Stimulated activated CD8-positive, alpha-beta memory T cell treated with anti-CD3 and anti-CD28 coated beads, Interleukin-15, amount 100 ng/mL, for 24 hours (primary cell): ENCODE measurements around the gene FGR.

ENCODE experiments used
- DNase-seq: peaks from one replicate; pipeline ENCODE4 v3.0.0-alpha.2; 2020; ENCODE audit warnings: low read depth

The FGR gene

DNA sequence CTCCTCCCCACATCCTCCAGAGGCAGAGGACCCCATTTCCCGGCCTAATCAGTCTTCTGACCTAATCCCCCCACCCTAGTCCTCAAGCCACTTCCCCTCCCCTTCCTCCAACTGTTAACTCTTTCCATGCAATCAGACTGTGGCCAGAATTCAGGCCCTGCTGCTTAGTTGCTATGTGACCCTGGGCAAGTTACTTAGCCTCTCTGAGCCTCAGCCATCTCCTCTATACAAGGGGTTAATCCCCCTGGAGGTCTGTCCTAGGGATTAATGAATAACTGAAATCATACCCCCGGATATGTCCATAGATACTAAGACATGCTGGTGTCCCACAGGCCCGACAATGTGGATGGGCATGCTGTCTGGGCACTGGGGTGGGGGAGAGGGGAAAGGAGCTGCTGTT, 49.3 kb downstream of the FGR start:
- DNase-seq = no peak

DNA sequence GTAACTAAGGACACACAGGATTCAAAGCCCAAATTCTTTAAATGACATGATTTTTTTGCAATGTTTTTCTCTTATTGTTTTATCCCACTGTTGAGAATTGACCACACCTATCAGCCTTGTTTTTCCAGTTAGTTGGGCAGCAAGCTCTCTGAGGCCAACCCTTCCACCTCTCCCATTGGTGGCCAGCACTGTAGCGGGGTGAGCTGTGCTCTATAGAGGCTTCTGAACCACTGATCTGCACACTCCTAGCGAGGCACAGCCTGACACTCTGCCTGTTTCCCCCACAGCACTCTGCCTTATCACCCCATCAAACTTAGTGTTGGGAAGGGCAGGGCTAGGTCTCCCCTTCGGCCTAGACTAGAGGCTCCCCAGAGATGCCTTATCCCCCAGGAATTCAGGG, 50.5 kb downstream of the FGR start:
- DNase-seq = no peak

DNA sequence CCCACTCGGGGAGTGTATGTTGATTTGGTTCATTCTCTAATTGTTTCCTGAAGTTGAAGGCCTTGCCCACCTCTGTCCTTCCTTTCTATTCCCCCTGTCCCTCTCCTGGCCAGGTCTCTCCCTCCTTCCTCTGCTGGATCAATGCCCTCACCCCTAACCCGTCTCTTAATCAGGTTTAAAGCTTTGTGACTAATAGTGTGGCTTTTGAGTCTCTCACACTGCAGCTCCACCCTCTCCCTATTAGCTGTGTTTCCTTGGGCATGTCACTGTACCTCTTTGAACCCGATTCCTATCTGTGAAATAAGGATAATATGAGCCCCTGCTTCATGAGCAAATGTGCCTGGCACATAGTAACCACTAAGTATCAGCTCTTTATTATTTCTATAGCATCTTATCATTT, 51.5 kb downstream of the FGR start:
- DNase-seq = no peak

DNA sequence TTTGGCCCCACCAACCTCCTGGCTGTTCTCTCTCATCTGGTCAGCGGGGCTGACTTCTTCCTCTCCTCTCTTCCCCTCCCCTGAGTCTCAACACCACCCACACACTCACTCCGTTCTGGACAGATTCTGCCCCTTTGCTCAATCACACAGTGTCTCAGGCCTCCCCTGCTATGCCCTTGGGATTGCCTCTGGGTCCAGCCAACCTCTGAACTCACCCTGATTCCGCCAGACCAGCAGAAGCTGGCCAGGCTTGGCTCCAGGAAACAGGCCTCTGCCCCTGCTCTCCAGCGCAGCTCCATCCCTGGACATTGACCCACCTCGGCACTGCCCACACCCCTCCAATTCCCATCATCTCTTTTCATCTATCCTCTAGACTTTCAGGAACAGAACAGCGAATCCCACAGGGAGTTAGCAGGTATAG, 53.2 kb downstream of the FGR start:
- no peak for DNase-seq

DNA sequence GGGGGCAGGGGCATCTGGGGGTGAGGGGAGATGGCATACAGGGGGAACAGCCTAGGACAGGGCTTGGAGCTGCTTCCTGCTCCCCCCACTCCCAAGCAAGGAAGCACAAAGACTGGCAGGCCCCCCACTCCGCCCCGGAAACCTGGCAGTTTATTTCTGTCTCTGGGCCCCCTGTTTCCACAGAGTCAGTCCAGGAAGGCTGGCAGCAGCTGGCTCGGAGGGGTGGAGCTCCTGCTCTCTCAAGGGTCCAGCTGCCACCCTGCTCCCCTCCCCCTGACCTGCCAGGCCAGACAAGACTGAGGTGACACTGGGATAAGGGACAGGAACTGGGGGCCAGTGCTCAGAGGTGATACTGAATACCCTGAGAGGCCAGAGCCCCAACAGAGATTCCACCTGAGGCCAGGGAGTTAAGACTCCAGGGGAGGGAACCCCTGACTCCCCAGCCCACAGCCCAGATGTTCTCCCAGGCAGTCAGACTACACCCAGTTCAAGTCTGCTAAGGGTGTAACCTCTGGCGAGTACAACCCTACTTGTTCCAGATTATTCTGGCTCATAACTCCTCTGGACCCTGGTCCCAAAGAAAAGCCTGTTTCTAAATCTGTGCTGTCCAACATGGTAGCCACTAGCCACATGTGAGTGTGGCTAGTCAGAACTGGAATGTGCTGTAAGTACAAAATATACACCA, 57.3 kb downstream of the FGR start:
- DNase-seq = no peak

DNA sequence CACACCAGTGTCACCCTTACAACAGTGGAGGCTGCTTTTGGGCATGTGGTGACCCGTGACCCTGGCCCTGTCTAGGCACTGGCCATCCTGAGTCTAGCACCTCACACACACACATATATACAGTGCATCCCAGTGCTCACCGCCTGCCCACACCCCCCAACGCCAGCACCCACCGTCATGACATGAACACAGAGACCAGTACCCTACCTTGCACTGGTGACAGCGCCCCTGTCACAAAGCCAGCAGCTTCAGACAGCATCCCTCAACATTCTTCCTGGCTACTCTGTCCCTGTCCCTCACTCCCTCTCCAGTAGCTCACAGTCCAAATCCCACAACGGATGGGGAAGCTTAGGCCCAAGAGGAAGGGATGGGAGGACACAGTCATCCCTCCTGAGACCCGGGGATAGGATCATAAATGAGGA, 58.2 kb downstream of the FGR start:
- no peak for DNase-seq

DNA sequence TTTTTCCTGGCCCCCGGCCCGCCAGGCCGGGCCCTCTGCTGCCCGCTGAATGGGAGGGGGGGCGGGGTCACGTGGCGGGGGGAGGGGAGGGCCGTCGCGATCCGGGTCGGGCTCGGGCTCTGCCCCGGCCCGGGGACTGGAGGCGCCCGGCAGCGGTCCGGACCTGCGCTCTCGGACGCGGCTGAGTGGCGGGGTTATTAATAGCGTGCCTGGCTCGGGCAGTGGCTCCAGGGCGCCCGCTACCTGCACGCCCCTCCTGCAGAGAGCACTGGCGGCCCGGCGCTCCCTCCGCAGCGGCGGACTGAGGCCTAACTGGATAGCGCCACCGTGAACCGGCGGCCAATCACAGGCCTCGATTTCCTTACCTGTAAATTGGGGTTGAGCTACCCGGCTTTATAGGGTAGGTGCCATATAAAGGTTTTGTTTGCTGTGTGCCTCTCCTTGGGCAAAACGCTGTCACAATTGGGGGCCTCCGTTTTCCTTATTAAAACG, 59.1 kb downstream of the FGR start:
- DNase-seq = no peak

DNA sequence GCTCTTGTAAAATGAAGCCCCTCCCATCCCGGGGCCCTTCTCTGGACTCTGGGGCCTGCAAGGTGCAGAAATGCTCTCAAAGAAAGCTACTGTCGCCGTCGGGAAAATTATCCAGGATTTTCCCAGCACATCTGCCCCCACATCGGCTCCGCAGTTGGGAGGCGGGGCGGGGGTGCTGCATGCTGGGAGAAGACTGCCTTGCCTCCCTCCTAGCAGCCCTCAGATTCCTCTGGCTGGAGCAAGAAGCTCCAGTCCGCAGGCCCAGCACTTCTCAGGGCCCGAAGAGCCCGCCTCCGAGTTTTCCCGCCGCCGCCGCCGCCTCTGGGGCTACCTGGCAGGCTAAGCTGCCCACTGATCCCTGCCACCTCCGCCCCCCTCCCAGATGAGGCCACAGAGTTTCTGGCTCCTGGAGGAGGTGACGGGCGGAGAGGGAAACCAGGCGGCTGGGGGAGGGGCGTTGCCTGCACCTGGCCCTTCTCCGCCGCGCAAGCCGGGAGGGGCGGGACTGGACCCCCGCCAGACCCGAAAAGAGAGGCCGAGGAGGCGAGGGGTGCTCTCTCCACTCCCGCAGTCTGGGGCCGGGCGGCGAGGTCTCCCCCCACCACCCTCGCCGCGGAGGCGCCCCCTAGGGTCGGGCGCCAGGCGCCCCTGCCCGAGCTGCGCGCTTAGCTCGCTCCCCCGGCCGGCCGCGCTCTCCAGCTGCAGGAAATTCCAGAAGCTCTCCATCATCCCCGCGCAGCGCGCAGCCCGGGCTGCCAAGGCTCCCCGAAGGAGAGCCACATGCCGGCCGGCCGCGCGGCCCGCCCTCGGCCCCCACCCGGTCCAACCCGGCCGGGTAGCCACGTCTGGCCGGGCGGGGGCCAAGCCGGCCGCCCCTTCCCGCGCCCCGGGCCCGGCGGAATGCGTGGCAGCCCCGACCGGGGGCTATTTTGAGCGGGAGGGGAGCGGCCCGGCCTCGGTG, 59.8 kb downstream of the FGR start:
- no peak for DNase-seq

DNA sequence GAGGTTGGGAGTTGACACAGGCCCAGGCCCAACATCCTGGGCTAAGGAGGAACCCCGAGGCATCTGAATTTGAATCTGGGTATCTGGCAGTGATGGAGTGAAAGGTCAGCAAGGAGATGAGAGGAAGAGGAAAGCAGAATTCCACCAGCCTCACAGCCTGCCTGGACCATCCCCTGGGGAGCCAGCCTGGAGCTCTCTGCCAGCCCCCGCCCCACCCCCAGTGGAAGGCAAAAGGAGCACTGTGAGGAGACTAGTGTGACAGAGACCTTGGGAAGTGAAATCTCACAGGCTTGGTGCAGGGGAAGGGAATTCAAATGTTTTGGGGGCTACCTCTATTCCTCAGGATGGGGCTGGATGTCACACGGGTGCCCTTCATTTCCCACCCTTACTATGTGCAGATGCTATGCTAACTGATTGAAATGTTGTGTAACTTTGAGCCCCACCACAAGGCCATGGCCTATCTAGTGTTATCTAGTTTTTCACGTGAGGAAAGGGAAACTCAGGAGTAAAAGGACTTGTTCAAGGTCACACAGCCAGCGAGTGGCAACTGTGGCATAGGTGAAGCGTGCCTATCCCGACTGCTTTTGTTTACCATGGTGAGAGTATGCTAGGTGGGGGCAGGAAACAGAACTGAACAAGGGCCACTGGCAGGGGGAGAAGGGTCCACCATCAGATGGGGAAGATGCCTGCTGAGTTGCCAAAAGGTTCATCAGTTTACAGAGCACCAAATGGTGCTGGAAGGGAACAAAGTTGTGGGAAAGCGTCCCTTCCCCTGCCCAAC, 60.8 kb downstream of the FGR start:
- no peak for DNase-seq

DNA sequence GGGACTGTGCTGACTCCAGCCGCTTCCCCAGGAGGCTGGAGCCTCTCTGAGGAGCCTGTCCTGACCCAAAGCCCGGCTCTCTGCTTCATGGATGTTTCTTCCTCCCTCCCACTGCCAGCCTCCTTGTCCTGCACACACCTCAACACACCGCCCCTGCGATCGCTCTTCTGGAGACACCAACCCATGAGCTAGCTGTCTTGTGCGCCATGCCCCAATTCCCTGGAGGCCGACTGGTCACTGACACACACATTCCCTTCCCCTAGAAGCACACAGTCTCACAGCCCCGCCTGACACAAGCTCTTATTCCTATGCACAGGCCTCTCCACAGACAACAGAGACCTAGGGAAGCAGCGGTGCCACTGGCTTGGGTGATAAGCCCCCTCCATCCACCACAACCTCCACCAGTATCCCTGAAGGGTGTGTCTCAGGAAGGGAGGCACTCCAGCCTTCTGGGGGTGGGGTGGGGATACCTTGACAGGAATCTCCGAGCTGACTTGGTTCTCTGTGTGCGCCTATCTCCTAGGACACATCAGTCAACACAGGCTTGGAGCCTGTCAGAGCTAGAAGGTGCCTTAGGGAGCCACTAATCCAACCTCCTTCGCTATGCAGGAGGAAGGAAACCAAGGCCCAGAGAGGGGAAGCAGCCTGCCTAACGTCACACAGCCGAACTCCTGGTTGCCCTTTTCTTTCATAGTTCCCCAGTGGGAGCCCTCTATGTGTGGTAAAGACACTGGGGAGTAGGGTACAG, 62.1 kb downstream of the FGR start:
- no peak for DNase-seq

DNA sequence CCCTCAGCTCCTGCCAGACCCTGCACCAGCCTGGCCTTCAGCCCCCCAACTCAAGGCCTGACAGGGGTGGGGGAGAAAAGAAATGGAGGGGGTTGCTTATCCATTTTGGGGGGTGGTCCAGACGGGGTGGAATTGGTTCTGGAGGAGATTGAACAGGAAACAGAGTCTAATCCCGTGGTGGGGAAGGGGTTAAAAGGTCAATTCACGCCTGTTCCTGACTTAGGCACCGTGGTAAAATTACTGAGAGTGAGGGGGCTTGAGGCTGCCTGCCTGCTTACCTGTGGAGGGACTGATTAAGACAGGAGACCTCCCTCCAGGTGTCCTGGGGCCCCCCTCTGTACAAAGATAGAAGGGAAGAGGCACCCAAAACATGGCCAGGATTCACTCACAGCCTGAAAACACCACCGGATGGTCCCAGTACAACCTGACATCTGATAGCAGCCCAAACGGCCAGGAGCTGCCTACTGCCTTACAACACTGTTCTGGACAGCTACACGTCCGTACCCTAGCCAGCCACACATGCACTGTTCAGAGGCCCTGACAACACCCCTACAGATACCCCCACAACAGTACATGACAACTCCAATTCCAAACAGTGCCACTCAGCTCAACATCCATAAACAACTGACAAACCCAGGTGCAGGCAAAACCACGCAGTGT, 62.8 kb downstream of the FGR start:
- DNase-seq = no peak

DNA sequence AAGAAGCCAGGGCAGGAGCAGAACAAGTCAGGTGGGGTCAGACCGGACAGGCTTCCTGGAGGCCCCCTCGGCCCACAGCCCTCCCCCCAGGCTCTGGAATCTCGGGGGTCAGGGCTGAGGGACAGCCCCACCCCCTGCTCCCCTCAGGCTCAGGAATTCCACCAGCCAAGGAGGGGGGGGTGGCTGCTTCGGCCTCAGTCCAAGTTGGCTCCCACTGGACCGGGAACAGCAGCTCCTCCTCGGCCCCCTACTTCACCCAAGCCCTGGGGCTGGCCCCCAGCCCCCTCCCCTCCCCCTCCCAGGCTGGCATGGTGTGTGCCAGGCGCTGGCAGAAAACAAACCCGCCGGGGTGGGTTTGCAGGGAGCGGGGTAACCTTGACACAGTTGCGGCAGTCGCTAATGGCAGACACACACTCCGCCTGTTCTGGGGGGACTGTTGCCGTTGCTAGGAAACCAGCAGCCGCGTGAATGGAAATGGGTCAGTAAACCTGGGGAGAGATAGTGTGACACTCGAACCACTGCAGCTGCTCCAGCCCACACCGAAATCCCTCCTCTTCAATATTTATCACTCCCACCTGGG, 63.5 kb downstream of the FGR start:
- no peak for DNase-seq

DNA sequence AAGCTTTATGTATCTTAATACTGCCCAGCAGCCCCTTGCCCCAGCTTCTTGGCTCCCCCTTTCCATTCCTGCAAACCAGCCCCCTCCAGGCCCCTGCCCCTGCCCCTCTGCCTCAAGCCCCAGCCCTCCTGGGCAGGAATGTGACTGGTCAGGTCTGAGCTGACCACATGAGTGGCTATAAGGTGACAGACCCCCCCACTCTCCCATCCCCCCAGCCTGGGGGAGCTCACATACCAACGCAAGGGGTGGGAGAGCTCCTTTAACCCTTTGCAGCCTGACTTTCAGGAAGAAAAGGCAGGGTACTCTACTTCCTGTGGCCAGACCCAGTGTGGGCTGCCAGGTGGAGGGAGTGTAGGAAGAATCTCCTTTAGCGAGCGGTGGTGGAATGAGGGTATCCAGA, 64.2 kb downstream of the FGR start:
- no peak for DNase-seq

DNA sequence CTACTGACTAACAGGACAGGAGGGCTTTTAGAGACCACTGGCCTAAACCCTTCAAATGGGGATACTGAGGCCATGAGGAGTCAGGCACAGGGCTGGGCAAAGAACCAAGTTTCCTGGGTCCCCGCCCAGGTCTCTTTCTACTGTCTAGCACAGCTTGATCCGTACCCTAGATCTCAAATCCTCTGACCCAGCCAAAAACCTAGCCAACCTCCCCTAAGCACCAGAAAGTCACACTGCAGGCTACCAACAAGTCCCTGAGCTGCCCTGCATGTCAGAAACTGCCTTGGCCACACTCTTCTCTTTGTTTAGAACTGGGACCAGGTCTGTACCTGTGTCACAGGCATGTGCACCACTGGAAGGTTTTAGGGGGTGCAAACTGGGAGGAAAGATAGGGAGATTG, 64.6 kb downstream of the FGR start:
- DNase-seq = no peak

DNA sequence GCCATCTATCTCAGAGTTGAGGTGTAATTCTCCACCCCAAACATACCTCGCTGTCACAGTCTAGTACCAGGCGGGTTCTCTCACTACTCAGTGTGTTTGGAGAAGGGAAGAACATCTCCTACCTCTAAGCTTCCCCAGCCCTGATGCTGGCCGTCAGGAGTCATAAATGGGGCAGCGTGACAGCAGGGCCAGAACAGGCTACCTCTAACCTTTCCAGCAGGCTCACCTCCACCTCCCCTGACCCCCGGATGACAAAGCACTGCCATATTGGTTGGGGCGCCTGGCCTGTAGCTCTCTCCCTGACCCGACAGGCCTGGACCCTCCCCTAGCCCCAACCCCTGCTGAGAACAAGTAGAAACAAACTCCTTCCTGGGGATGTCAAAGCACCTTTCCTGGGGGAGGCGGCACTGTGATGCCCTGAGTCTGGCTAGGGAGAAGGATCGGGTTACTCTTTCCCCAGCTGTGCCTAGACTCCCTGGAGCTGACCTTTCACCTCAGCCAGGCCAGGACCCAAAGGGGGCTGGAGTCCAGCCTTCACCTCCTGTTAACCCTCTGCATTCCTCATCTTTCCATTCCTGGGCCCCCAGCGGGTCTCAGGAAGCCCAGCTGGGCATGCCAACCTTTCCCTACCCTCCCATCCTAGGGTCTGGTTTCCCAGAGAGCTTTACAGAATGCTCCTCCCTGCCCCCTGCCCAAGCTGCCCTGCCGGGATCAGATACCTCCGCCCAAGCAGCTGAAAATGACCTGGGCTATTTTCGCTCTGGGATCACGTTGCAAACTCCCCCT, 65.3 kb downstream of the FGR start:
- no peak for DNase-seq

DNA sequence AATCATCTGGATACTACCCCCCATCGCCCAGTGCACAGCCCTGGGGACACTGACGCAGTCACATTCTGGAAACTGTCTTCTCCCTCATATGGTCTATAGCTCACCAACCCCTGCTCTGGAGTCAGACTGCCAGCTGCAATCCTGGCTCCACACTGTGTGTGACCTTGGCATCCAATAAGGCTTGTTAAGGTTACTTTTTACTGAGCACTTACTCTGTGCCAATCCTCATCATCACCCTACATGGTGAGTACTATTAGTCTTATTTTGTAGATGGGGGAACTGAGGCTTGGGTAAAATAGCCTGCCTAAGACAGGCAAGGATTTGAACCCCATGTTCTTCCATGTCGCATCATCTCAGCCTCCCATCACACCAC, 65.9 kb downstream of the FGR start:
- no peak for DNase-seq

DNA sequence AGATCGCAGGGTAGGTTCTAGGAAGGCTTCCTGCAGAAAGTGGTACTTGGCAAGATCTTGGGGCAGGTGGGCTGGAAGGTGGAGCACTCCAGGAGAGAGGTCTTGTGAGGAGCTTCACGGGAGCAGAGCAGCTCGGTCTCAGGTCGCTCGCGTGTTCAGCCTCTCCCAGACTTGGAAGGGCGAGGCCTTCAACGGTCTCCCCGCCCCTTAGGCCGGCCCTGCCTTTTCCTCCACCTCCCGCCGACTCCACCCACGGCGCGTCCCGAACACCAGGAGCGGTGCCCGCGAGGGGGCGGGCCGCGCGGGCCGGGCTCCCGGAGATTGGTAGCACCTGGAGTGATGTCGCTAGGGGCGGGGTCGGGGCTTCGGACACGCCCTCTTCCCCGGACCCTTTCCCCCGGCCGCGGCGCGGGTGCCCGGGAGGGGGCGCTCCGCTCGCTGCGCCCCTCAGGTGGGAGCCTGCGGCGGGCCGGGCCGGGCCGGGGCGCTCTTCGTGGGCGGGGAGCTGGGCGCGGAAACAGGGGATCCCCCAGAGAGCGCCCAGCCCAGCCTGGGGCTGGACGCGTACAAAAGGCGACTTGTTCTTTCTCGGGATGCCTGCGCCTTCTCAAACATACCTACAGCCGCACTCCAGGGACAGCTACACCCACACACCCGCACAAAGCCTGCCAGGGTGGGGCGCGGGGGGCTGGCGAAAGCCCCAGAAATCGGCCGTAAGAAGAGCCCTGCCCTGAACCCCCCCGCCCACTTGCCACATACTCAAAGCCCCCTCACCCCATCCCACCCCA, 66.5 kb downstream of the FGR start:
- DNase-seq = peak; percentile 71

DNA sequence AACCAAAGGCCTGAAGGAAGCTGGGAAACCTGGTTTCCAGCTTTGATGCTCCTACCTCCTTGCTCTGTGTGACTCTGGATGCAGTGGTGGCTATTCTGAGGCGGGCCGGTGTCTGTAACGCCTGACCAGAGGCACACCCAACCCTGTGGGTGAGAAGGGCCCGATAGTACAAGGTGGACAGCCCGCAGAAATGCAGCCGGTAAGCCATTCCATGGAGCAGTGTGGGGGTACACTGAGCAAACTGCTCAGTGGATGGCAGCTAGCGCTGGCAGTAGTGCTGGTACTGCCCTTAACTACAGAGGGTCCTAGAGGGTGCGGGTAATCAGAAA, 67.0 kb downstream of the FGR start:
- no peak for DNase-seq

DNA sequence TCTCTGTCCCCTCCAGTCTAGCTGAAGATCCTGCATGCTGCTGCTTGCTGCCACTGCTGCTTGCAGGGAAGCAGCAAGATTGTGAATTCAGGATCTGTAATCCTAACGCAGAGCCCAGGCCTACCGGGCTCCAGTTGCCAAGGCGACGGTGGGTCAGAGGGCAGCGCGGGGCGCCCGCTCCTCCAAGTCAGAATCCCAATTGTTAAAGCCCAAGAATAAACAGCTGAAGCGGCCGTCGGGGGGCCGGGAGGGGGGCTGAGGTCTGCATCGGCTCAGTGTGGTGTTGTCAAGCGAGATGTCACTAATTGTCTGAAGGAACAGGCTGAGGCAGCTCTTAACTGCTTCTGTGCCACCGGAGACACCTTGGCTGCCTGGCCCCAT, 67.8 kb downstream of the FGR start:
- no peak for DNase-seq
